ENCODE measurements around the gene ELOVL2.

GRCh38 chr6:11021714-11022113 is 22.4 kb downstream of the ELOVL2 start:
- TF ChIP-seq CTCF (IDR thresholded peaks at IDR 0.05) (no peak), POLR2A (IDR thresholded peaks at IDR 0.05) (no peak)

Data from sigmoid colon (tissue), 3 donors.